ENCODE measurements around the gene SLC16A12. TPM values are rescaled to one million over a fixed set of nuclear protein-coding genes. Genes with fewer than 3 reads are reported as not detected.
A peak's percentile ranks its signal among the peaks of the same experiment; 100 is the strongest.

The SLC16A12 gene
- total and polyA plus RNA-seq, 2 of the 8 experiments (the other 6 are each of a cell fraction or from before 2014, with no cell fraction given): 1.6 to 1.9 TPM

GRCh38 chr10:89389254-89389653, 146.1 kb downstream of the SLC16A12 start:
- no peak overlapping the region for H2AFZ ChIP-seq (ENCODE audit: low read length)

More at GRCh38 chr10:89389254-89389653, 146.1 kb downstream of the SLC16A12 start:
- Histone ChIP-seq H3K18ac (ENCODE audit: extremely low read depth, low read length) (no peak overlapping the region), H3K14ac (ENCODE audit: insufficient read length) (no peak overlapping the region), H2BK15ac (ENCODE audit: low read length) (no peak overlapping the region), H3K36me3 (ENCODE audit: control insufficient read depth in 2 of 4, insufficient read depth in 4 of 4, low read length in 3 of 4) (no peaks in the 10 kb centered on the region), H3K27ac (ENCODE audit: low read depth, low read length) (no peak overlapping the region), H2BK20ac (ENCODE audit: low read length) (no peak overlapping the region), H3K56ac (replicated peaks; ENCODE audit: insufficient read length, low read depth, low read length) (no peak overlapping the region), H3K4me1 (replicated peaks in 1 of 4; ENCODE audit: control insufficient read depth in 3 of 4, insufficient read depth in 4 of 4, low read length in 3 of 4) (peaks cover 0 to 5% (median 3%) of the 10 kb centered on the region in 4 experiments; a peak in 2 of 7 replicates), H2AK5ac (ENCODE audit: low read depth, low read length) (no peak overlapping the region), H4K5ac (ENCODE audit: insufficient read length, low read depth, low read length) (no peak overlapping the region), H3K4me3 (ENCODE audit: extremely low read depth in 1 of 4, insufficient read depth in 2 of 4, low read depth in 3 of 4, low read length in 4 of 4) (no peak overlapping the region), H3K4ac (replicated peaks; ENCODE audit: insufficient read length, low read depth, low read length) (no peak overlapping the region), H3K27me3 (replicated peaks in 1 of 4; ENCODE audit: control insufficient read depth in 3 of 4, extremely low read depth in 1 of 4, insufficient read depth in 3 of 4, low read length in 3 of 4) (no peaks in the 10 kb centered on the region), H3K79me2 (ENCODE audit: control insufficient read depth in 1 of 2, insufficient read depth in 2 of 2, low read length in 2 of 2) (no peaks in the 10 kb centered on the region), H3K79me1 (ENCODE audit: low read depth, low read length) (no peaks in the 10 kb centered on the region), H4K20me1 (replicated peaks in 1 of 2; ENCODE audit: control insufficient read depth in 1 of 2, insufficient read depth in 2 of 2, low read length in 2 of 2) (no peaks in the 10 kb centered on the region), H4K91ac (replicated peaks; ENCODE audit: insufficient read length, low read length) (no peak overlapping the region), H2BK120ac (replicated peaks; ENCODE audit: low read depth, low read length) (no peak overlapping the region), H2BK12ac (ENCODE audit: low read depth, low read length) (no peak overlapping the region), H3K23me2 (ENCODE audit: low read depth, low read length) (no peaks in the 10 kb centered on the region; the same call in 1 of the 2 replicates), H4K8ac (ENCODE audit: extremely low read depth, insufficient read depth, low read length) (no peak overlapping the region), H3K9ac (replicated peaks in 1 of 4; ENCODE audit: extremely low read depth in 1 of 4, low read depth in 3 of 4, low read length in 3 of 4) (no peak overlapping the region), H3K4me2 (ENCODE audit: insufficient read depth in 1 of 2, low read depth in 2 of 2, low read length in 2 of 2) (no peak overlapping the region), H3K23ac (ENCODE audit: insufficient read length) (no peak overlapping the region), H3K9me3 (ENCODE audit: insufficient read depth in 2 of 2, low read depth in 1 of 2, low read length in 1 of 2) (no peaks in the 10 kb centered on the region), H2BK5ac (ENCODE audit: low read depth, low read length) (no peak overlapping the region)
- 83% methylated on average over 1 of the region's 1 CpG; no CpG with 5 or more reads in 1 of the 2 experiments for WGBS, 2 experiments (ENCODE audit: extremely low coverage in 1 of 2, insufficient coverage in 1 of 2, insufficient read length in 1 of 2, insufficient replicate concordance in 2 of 2, low coverage in 1 of 2, low lambda C conversion rate in 2 of 2, missing lambda C conversion rate in 1 of 2)
- ChIA-PET CTCF (ENCODE audit: partially characterized antibody) (interaction anchor here (0.6 to 5.8 kb wide), 14 partner anchors 9 to 358 kb away, joined by 3 to 30 read pairs (median 4); partner anchors contain the start of gene IFIT2), POLR2A (ENCODE audit: partially characterized antibody) (interaction anchor here (0.6 kb wide), 1 partner anchor 311 kb away, joined by 3 read pairs; no protein-coding TSS in a partner anchor)
- TF ChIP-seq, protein P1, sequence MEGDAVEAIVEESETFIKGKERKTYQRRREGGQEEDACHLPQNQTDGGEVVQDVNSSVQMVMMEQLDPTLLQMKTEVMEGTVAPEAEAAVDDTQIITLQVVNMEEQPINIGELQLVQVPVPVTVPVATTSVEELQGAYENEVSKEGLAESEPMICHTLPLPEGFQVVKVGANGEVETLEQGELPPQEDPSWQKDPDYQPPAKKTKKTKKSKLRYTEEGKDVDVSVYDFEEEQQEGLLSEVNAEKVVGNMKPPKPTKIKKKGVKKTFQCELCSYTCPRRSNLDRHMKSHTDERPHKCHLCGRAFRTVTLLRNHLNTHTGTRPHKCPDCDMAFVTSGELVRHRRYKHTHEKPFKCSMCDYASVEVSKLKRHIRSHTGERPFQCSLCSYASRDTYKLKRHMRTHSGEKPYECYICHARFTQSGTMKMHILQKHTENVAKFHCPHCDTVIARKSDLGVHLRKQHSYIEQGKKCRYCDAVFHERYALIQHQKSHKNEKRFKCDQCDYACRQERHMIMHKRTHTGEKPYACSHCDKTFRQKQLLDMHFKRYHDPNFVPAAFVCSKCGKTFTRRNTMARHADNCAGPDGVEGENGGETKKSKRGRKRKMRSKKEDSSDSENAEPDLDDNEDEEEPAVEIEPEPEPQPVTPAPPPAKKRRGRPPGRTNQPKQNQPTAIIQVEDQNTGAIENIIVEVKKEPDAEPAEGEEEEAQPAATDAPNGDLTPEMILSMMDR (IDR thresholded peaks at IDR 0.05; ENCODE audit: control extremely low read depth in 1 of 3, insufficient read depth in 1 of 3, low read depth in 1 of 3, low read length in 3 of 3): peak in 2 of 3 experiments; percentile 50 to 58; a peak in 3 of 4 replicates
- peak; percentile 79 to 87 for TF ChIP-seq RAD21 (IDR thresholded peaks at IDR 0.05 in 1 of 2, conservative IDR thresholded peaks at IDR 0.05 in 1 of 2; ENCODE audit: low read depth in 2 of 2, low read length in 2 of 2)
- no peak for TF ChIP-seq CHD2 (IDR thresholded peaks at IDR 0.05; ENCODE audit: low read length)
- FAIRE-seq (no peak), DNase-seq (ENCODE audit: low read depth in 1 of 2, low spot score in 2 of 2) (no peak)

All from H1 (cell line).